Esophagus squamous epithelium (tissue), 5 donors: ENCODE results near the gene CFAP53. TPM values are rescaled to one million over a fixed set of nuclear protein-coding genes. Genes with fewer than 3 reads are reported as not detected.
"Not testable (repeated sequence)": the region's sequence is repeated elsewhere in the genome, so short reads cannot be mapped to it uniquely, and the experiment has no call there.

Source experiments
- DNase-seq: peaks from one replicate; lab custom pipeline; 2025; lab: John Stamatoyannopoulos, UW
- H3K27ac ChIP-seq, 4 donors: fragments of 200-600 bp; sonication (generic); one replicate each; pipeline ENCODE4 v1.5.1; 2016 to 2019; ENCODE audit warnings: mild to moderate bottlenecking in 1 of 4
- H3K27me3 ChIP-seq, 4 donors: fragments of 200-600 bp; sonication (generic); 1 replicate in 3 of 4; 2 replicates in 1 of 4; pipeline versions ENCODE4 v1.5.1 to v1.6.0; 2017 to 2021; ENCODE audit warnings: antibody characterized with exemption in 1 of 4
- H3K36me3 ChIP-seq, 3 donors: fragments of 200-600 bp; sonication (generic); one replicate each; pipeline ENCODE4 v1.5.1; 2016 to 2019
- H3K4me1 ChIP-seq, 3 donors: fragments of 200-600 bp; sonication (generic); one replicate each; pipeline ENCODE4 v1.5.1; 2017 to 2019
- H3K4me3 ChIP-seq, 4 donors: fragments of 200-600 bp; sonication (generic); 1 replicate in 3 of 4; 2 replicates in 1 of 4; pipeline ENCODE4 v1.5.1; 2016 to 2019; ENCODE audit warnings: mild to moderate bottlenecking in 2 of 4, moderate library complexity in 1 of 4
- H3K9me3 ChIP-seq, 3 donors: fragments of 200-600 bp; sonication (generic); one replicate each; pipeline ENCODE4 v1.5.1; 2016 to 2019
- POLR2A ChIP-seq, 4 donors: fragments of 450-650 bp; IDR thresholded peaks; one replicate each; pipeline ENCODE4 v1.6.1; 2017; ENCODE audit warnings: antibody characterized with exemption in 4 of 4, mild to moderate bottlenecking in 4 of 4, moderate library complexity in 3 of 4
- WGBS, 2 donors: methylation state at CpG; one replicate each; pipeline ENCODE4 v1.1.5; 2018; 5-methylcytosine and 5-hydroxymethylcytosine counted together
- intact Hi-C: fragments of 100-400 bp; cut with DNase I; formaldehyde crosslinking; loops from one replicate; pipeline ENCODE4 v1.15.0; 2022
- total RNA-seq, 4 donors: library from RNA; depleted of rRNA; stranded (reverse); fragments of >200 nt; gene quantifications; one replicate each; pipeline ENCODE4 v1.1.0, GENCODE V29; 2016
- TF ChIP-seq, protein P1 (sequence below), 6 experiments: fragments of 450-650 bp in 4 of 6; fragments of 200-600 bp in 2 of 6; sonication (generic) in 2 of 6; IDR thresholded peaks; one replicate each; pipeline ENCODE4 v1.5.1; 2016 to 2019; ENCODE audit warnings: antibody characterized with exemption in 6 of 6, mild to moderate bottlenecking in 4 of 6, moderate library complexity in 4 of 6
- donor health status: DM: yes; HTN: yes; CAD: no.

CFAP53 gene
- total RNA-seq, 4 donors from 2014 or later, result 0.19 TPM; not detected in 3

DNA sequence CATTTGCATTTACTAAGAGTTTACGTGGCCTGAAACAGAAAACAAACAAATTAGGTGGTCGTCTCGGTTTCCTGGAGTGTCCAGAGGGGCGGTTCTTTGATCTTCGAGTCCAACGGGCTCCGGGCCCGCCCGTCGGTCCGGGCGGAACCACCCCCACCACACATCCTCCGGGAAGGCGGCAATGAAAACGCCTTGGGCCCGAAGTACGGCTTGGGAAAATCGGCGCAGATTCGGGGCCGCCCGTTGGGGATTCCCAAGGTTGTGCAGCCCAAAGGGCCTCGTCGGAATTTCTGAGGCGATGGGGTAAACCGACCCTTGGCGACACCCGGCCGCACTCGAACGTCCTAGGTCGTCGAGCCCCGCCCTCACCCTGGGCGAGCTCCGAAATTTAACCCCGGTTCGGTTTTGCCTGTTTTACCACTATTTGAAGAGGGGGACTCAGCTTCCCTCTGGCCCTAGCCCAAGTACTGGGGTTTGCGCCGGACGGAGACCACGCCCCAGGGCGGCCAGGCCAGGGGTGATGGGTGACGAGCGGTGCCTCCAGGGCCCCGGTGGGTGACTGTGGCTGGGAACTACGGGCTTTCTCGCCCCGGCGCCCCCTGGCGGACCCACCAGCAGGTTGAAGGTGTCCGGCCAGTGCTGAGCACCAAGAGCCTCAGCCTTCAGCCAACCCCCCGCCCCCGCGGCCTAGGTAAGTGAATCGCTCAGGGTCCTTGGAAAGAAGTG lies 1.9 kb upstream of the CFAP53 start:
- intact Hi-C loops, result no loop called here
- peaks cover 4 to 32% (median 5%) of the 10 kb centered on the region in 3 donors for H3K4me1 ChIP-seq
- 11 to 26% methylated on average over 8 to 12 of the region's 56 CpGs for WGBS, 2 donors
- H3K4me3 ChIP-seq, result peak overlapping the region; percentile 36 to 67 (median 54)
- H3K27ac ChIP-seq, result peak overlapping the region; percentile 52 to 89 (median 79)
- no peaks in the 10 kb centered on the region for H3K27me3 ChIP-seq
- TF ChIP-seq, protein P1, sequence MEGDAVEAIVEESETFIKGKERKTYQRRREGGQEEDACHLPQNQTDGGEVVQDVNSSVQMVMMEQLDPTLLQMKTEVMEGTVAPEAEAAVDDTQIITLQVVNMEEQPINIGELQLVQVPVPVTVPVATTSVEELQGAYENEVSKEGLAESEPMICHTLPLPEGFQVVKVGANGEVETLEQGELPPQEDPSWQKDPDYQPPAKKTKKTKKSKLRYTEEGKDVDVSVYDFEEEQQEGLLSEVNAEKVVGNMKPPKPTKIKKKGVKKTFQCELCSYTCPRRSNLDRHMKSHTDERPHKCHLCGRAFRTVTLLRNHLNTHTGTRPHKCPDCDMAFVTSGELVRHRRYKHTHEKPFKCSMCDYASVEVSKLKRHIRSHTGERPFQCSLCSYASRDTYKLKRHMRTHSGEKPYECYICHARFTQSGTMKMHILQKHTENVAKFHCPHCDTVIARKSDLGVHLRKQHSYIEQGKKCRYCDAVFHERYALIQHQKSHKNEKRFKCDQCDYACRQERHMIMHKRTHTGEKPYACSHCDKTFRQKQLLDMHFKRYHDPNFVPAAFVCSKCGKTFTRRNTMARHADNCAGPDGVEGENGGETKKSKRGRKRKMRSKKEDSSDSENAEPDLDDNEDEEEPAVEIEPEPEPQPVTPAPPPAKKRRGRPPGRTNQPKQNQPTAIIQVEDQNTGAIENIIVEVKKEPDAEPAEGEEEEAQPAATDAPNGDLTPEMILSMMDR (IDR thresholded peaks at IDR 0.05), result peak; percentile 51 to 78 (median 68)
- no peak for TF ChIP-seq POLR2A (IDR thresholded peaks at IDR 0.05)
- H3K36me3 ChIP-seq, result peaks cover 14 to 46% (median 25%) of the 10 kb centered on the region in 3 donors
- DNase-seq, result peak; percentile 47
- no peaks in the 10 kb centered on the region for H3K9me3 ChIP-seq

DNA sequence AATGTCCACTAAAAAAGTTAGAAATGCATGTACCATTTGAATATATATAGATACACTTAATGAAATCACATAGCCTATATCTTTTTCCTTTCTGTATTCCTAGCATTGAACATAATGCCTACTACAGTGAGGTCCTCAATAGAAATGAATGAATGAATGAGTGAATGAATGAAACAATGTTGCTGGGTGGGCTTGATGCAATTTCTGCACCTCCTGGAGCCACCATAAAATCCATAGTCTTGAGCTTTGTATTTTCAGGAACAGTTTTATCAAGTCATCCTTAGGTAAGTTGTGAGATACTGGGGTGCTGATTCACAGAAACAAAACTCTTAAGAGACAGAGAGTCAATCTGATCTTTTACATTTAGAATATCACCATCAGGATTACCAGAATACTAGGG lies 3.3 kb downstream of the CFAP53 start:
- no peak for DNase-seq
- no peak for TF ChIP-seq POLR2A (IDR thresholded peaks at IDR 0.05)
- TF ChIP-seq, protein P1 (IDR thresholded peaks at IDR 0.05), result no peak
- intact Hi-C loops, result no loop called here
- Histone ChIP-seq H3K9me3 (no peaks in the 10 kb centered on the region), H3K36me3 (no peaks in the 10 kb centered on the region), H3K4me3 (no peak overlapping the region), H3K27ac (no peak overlapping the region), H3K27me3 (no peaks in the 10 kb centered on the region), H3K4me1 (peaks cover 4 to 24% (median 5%) of the 10 kb centered on the region in 3 donors)

DNA sequence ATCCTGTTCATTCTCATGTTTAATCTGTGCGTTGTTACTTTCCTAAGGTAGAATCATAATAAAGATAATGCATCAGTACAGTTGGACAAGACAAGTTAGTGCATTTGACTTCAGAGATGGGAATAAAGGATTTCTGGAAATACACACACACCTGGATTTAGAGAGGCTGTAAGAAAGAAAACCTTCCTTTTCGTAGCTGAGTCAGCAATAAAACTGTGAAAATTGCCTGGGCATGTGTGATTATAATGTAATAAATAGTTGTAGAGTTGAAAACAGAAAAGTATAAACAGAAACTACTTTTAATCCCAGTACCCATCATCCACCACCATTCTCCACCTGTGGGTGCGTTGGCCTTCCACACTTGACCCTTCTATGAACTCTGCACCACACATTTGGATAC lies 15.4 kb downstream of the CFAP53 start:
- H3K27ac ChIP-seq, result no peak overlapping the region
- H3K4me3 ChIP-seq, result no peak overlapping the region
- no peaks in the 10 kb centered on the region for H3K36me3 ChIP-seq
- no peaks in the 10 kb centered on the region for H3K9me3 ChIP-seq
- intact Hi-C loops, result no loop called here
- WGBS, 2 donors, result 42 to 68% methylated on average over 3 of the region's 3 CpGs
- DNase-seq, result no peak
- no peaks in the 10 kb centered on the region for H3K27me3 ChIP-seq
- TF ChIP-seq, protein P1 (IDR thresholded peaks at IDR 0.05), result no peak
- TF ChIP-seq POLR2A (IDR thresholded peaks at IDR 0.05), result no peak
- H3K4me1 ChIP-seq, result no peaks in the 10 kb centered on the region

DNA sequence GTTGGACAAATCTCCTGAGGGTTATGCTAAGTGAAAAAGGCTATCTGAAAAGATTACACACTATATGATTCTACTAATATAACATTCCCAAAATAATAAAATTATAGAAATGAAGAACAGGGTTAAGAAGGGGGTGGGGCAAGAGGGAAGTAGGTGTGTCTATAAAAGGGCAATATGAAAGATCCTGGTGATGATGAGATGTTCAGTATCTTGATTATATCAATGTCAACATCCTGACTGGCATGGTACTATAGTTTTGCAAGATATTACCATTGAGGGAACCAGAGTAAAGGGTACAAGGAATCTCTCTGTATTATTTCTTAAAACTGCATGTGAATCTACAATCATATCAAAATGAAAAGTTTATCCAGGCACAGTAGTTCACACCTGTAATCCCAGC lies 16.7 kb downstream of the CFAP53 start:
- H3K4me3 ChIP-seq, result no peak overlapping the region
- no peaks in the 10 kb centered on the region for H3K27me3 ChIP-seq
- H3K36me3 ChIP-seq, result no peaks in the 10 kb centered on the region
- H3K4me1 ChIP-seq, result no peaks in the 10 kb centered on the region
- intact Hi-C loops, result no loop called here
- no peak overlapping the region for H3K27ac ChIP-seq
- DNase-seq, result no peak
- no peak for TF ChIP-seq POLR2A (IDR thresholded peaks at IDR 0.05)
- TF ChIP-seq, protein P1 (IDR thresholded peaks at IDR 0.05), result no peak
- H3K9me3 ChIP-seq, result no peaks in the 10 kb centered on the region

DNA sequence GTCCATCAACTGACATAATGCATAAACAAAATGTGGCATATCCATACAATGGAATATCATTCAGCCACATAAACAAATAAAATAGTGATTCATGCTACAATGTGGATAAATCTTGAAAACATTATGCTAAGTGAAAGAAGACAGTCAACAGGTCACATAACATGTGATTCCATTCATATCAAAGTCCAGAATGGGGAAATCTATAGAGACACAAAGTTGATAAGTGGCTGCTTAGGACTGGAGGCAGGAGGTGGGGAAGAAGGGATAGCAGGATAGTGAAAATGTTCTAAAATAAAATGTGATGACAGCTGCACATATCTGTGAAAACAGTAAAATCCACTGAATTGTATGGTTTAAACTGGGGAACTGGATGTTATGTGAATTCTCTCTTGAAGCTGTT lies 18.7 kb downstream of the CFAP53 start:
- intact Hi-C loops, result no loop called here
- no peak for DNase-seq
- TF ChIP-seq POLR2A (IDR thresholded peaks at IDR 0.05), result no peak
- TF ChIP-seq, protein P1 (IDR thresholded peaks at IDR 0.05), result no peak
- Histone ChIP-seq H3K9me3 (no peaks in the 10 kb centered on the region), H3K27ac (no peak overlapping the region), H3K27me3 (no peaks in the 10 kb centered on the region), H3K4me3 (no peak overlapping the region), H3K36me3 (no peaks in the 10 kb centered on the region), H3K4me1 (no peaks in the 10 kb centered on the region)

DNA sequence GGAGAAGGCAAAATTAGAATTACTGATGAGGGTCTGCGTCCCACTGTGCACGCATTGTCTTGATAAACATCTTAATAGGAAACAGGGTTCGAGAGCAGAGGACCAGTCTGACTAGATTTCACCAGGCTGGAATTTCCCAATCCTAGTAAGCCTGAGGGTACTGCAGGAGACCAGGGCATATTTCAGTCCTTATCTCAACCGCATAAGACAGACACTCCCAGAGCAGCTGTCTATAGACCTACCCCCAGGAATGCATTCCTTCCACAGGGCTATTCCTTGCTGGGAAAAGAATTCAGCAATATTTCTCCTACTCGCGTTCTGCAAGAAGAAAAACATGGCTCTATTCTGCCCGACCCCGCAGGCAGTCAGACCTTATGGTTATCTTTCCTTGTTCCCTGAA lies 24.5 kb downstream of the CFAP53 start:
- intact Hi-C loops, result not testable (repeated sequence)

More for the DNA sequence above, 24.5 kb downstream of the CFAP53 start:
- not testable (repeated sequence) for H3K36me3 ChIP-seq, DNase-seq, H3K4me1 ChIP-seq, H3K27me3 ChIP-seq, H3K4me3 ChIP-seq, H3K27ac ChIP-seq
- peaks cover 0 to 22% (median 7%) of the 10 kb centered on the region in 3 donors for H3K9me3 ChIP-seq
- 72 to 74% methylated on average over 8 of the region's 8 CpGs for WGBS, 2 donors
